ENCODE results near the gene RNF169. TPM values are rescaled to one million over a fixed set of nuclear protein-coding genes. Genes with fewer than 3 reads are reported as not detected.

The RNF169 gene
- total RNA-seq, 6 experiments from 2014 or later: 4.7 to 7.7 (median 6.8) TPM

DNA sequence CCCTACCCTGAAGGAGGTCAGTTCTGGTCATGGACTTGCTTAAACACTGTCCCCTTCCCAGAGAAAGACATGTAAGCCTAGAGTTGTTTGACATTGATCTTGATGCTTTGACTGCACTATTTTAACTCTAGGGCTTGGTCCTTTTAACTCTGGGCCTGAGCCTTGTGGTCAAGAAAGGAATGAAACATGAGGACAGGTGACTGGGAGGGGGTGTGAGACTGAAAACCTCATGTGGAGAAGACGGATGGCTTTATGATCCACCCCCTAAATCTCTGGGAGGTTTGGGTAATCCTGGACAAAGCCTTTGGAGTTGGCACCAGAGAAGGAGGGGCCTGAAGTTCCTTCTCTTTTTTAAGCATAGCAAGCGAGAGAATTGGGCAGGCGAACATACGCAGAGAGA lies 35.0 kb upstream of the RNF169 start:
- H3K36me3 ChIP-seq: no peaks in the 10 kb centered on the region
- ATAC-seq: no peak

GRCh38 chr11:74714904-74715303 lies 33.7 kb upstream of the RNF169 start:
- ATAC-seq (no peak), DNase-seq (no peak)
- intact Hi-C loops (cut with DNase I): no loop called here
- no peaks in the 10 kb centered on the region for H3K36me3 ChIP-seq
- WGBS (ENCODE audit: insufficient coverage, low coverage, low lambda C conversion rate, missing lambda C conversion rate): 76% methylated on average over 6 of the region's 7 CpGs
- H3K27me3 ChIP-seq: no peaks in the 10 kb centered on the region
- no peaks in the 10 kb centered on the region for H3K4me1 ChIP-seq
- no peaks in the 10 kb centered on the region for H3K9me3 ChIP-seq
- TF ChIP-seq POLR2A (IDR thresholded peaks at IDR 0.05) (no peak), CTCF (IDR thresholded peaks at IDR 0.05) (no peak)
- no peak overlapping the region for H3K4me3 ChIP-seq
- no peak overlapping the region for H3K27ac ChIP-seq

More for the DNA sequence above, 35.0 kb upstream of the RNF169 start:
- DNase-seq: no peak
- Histone ChIP-seq H3K27ac (no peak overlapping the region), H3K9me3 (no peaks in the 10 kb centered on the region), H3K27me3 (no peaks in the 10 kb centered on the region), H3K4me1 (no peaks in the 10 kb centered on the region), H3K4me3 (no peak overlapping the region)
- 44% methylated on average over 1 of the region's 4 CpGs for WGBS (ENCODE audit: insufficient coverage, low coverage, low lambda C conversion rate, missing lambda C conversion rate)
- intact Hi-C loops (cut with DNase I): no loop called here
- TF ChIP-seq POLR2A (IDR thresholded peaks at IDR 0.05) (no peak), CTCF (IDR thresholded peaks at IDR 0.05) (no peak)

DNA sequence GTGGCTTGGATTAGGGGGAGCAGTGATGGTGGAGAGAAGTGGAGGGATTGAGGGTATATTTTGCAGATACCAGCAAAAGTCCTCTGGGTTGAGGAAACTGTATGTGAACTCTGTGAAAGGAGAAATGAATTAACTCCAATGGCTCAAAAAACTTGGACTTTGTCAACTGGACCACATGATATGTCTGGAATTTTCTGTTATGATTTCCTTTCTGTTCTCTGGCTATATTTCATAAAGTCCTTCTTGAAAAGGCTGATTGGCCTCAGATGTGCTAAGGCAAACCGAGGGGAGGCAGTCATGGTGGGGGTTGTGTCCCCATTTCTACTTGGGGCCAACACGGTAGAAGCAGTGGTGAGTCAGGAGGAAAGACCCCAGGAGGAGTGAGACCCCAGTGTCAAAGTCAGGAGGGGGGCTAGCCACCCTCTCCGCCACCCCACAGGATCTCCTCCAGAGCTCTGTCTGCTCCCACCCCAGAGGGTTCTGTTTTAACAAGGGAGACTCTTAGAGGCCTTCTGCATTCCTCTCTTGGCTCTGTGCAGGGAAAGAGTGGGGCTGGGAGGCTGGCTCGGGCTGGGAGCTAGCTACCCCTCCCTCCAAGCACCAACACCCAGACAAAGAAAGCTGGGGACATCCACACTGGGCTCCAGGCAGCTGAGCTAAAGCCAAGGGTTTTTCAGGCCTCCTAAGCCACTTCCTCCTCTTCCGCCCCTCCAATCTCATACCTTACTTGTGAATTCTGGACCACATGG lies 31.3 kb upstream of the RNF169 start:
- Histone ChIP-seq H3K27me3 (no peaks in the 10 kb centered on the region), H3K9me3 (no peaks in the 10 kb centered on the region), H3K36me3 (no peaks in the 10 kb centered on the region), H3K4me1 (no peaks in the 10 kb centered on the region), H3K27ac (no peak overlapping the region), H3K4me3 (no peak overlapping the region)
- DNase-seq (no peak), ATAC-seq (no peak)
- intact Hi-C loops (cut with DNase I): no loop called here
- no peak for TF ChIP-seq CTCF (IDR thresholded peaks at IDR 0.05)
- WGBS (ENCODE audit: insufficient coverage, low coverage, low lambda C conversion rate, missing lambda C conversion rate): 63% methylated on average over 4 of the region's 5 CpGs

- intact Hi-C loops (cut with DNase I): no loop called here
- TF ChIP-seq POLR2A (IDR thresholded peaks at IDR 0.05) (no peak), CTCF (IDR thresholded peaks at IDR 0.05) (no peak)
- Histone ChIP-seq H3K27ac (no peak overlapping the region), H3K27me3 (no peaks in the 10 kb centered on the region), H3K9me3 (no peaks in the 10 kb centered on the region), H3K4me1 (no peaks in the 10 kb centered on the region), H3K4me3 (no peak overlapping the region), H3K36me3 (no peaks in the 10 kb centered on the region)
- ATAC-seq: no peak
- 91% methylated on average over 5 of the region's 5 CpGs for WGBS (ENCODE audit: insufficient coverage, low coverage, low lambda C conversion rate, missing lambda C conversion rate)
- no peak for DNase-seq
Measured at GRCh38 chr11:74719011-74719410, 29.6 kb upstream of the RNF169 start.
